ENCODE measurements around the gene IL13RA1. TPM values are rescaled to one million over a fixed set of nuclear protein-coding genes. Genes with fewer than 3 reads are reported as not detected.

IL13RA1 gene
- polyA plus RNA-seq, 2 of the 4 experiments (the other 2 are of a cell fraction), result 51.1 to 86.8 TPM

DNA sequence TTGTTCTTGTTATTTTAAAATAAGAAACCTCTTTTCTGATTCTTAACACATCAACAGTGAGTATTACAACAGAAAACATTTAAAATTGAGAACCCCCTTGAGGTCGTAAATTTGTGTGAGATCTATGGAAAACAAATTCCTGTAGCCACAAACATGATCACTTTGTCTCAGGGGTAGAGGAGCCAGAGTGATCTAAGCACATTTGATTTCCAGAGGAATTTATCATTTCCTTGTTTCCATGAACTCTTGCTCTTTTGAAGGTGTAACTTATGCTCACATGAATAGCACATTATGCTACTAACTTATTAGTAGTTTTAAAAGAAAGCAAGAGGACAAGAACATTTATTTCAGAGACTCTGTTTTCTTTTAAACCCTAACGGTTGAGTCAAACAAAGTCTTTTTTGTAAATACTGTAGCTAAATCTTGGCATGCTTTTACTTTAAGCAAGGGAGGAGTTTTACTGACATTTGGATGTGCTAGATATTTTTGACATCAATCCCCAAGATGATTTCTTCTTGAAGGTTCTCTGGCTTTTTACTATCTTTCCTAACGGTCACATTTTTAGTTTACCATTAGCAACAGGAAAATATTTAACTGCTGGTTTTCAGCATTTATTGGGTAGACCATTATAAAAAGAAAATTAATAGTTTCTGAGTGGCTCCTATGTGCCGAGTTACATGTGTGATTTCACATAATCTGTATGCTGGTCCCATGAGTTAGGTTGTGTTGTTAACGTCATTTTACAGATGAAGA, 68.3 kb downstream of the IL13RA1 start:
- TF ChIP-seq FOSB (CRISPR knock-in tag; IDR thresholded peaks at IDR 0.05), result no peak
- no peak for TF ChIP-seq EHMT2 (IDR thresholded peaks at IDR 0.05; ENCODE audit: low read depth)
- no peak for TF ChIP-seq CBX2 (IDR thresholded peaks at IDR 0.05; ENCODE audit: borderline replicate concordance, low read depth)
- TF ChIP-seq POLR2A (IDR thresholded peaks at IDR 0.05; ENCODE audit: low read length), result no peak
- no peak for TF ChIP-seq MAZ (IDR thresholded peaks at IDR 0.05; ENCODE audit: borderline replicate concordance, low read depth, low read length)
- no peak for TF ChIP-seq RCOR1 (IDR thresholded peaks at IDR 0.05; ENCODE audit: low read depth, low read length)
- TF ChIP-seq PHF8 (IDR thresholded peaks at IDR 0.05; ENCODE audit: borderline replicate concordance, low read depth), result no peak
- TF ChIP-seq, protein P1, sequence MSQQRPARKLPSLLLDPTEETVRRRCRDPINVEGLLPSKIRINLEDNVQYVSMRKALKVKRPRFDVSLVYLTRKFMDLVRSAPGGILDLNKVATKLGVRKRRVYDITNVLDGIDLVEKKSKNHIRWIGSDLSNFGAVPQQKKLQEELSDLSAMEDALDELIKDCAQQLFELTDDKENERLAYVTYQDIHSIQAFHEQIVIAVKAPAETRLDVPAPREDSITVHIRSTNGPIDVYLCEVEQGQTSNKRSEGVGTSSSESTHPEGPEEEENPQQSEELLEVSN (IDR thresholded peaks at IDR 0.05; ENCODE audit: borderline replicate concordance, low read depth), result no peak
- no peak for TF ChIP-seq JUN (IDR thresholded peaks at IDR 0.05)
- TF ChIP-seq KDM5A (IDR thresholded peaks at IDR 0.05), result no peak
- TF ChIP-seq RFX5 (IDR thresholded peaks at IDR 0.05), result no peak
- no peak for TF ChIP-seq ZC3H11A (IDR thresholded peaks at IDR 0.05)
- no peak for TF ChIP-seq SREBF2 (IDR thresholded peaks at IDR 0.05)
- no peak for TF ChIP-seq HOXB13 (CRISPR knock-in tag; IDR thresholded peaks at IDR 0.05; ENCODE audit: low read depth)
- TF ChIP-seq, protein P2, sequence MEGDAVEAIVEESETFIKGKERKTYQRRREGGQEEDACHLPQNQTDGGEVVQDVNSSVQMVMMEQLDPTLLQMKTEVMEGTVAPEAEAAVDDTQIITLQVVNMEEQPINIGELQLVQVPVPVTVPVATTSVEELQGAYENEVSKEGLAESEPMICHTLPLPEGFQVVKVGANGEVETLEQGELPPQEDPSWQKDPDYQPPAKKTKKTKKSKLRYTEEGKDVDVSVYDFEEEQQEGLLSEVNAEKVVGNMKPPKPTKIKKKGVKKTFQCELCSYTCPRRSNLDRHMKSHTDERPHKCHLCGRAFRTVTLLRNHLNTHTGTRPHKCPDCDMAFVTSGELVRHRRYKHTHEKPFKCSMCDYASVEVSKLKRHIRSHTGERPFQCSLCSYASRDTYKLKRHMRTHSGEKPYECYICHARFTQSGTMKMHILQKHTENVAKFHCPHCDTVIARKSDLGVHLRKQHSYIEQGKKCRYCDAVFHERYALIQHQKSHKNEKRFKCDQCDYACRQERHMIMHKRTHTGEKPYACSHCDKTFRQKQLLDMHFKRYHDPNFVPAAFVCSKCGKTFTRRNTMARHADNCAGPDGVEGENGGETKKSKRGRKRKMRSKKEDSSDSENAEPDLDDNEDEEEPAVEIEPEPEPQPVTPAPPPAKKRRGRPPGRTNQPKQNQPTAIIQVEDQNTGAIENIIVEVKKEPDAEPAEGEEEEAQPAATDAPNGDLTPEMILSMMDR (IDR thresholded peaks at IDR 0.05), result no peak
- TF ChIP-seq NPAS2 (CRISPR knock-in tag; IDR thresholded peaks at IDR 0.05; ENCODE audit: borderline replicate concordance), result no peak
- TF ChIP-seq, protein P3, sequence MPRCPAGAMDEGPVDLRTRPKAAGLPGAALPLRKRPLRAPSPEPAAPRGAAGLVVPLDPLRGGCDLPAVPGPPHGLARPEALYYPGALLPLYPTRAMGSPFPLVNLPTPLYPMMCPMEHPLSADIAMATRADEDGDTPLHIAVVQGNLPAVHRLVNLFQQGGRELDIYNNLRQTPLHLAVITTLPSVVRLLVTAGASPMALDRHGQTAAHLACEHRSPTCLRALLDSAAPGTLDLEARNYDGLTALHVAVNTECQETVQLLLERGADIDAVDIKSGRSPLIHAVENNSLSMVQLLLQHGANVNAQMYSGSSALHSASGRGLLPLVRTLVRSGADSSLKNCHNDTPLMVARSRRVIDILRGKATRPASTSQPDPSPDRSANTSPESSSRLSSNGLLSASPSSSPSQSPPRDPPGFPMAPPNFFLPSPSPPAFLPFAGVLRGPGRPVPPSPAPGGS (IDR thresholded peaks at IDR 0.05), result no peak
- TF ChIP-seq ZFP36 (IDR thresholded peaks at IDR 0.05; ENCODE audit: borderline replicate concordance, partially characterized antibody), result no peak
- Histone ChIP-seq H3K27ac (no peak overlapping the region), H3K4me1 (no peaks in the 10 kb centered on the region), H3K4me2 (no peak overlapping the region), H3K4me3 (no peak overlapping the region), H3K9me3 (no peaks in the 10 kb centered on the region)
- 90% methylated on average over 5 of the region's 5 CpGs for WGBS (ENCODE audit: missing lambda C conversion rate)
- no peak for DNase-seq (ENCODE audit: low read depth in 1 of 2, low spot score in 1 of 2)
- no peak for ATAC-seq
- ChIA-PET POLR2A (interaction anchor here (0.7 kb wide), 1 partner anchor 67 kb away, joined by 4 read pairs; no protein-coding TSS in a partner anchor), CTCF (interaction anchor here (0.6 to 3.8 kb wide), 2 partner anchors 12 to 194 kb away, joined by 4 to 17 read pairs; no protein-coding TSS in a partner anchor)
- no peak for FAIRE-seq

DNA sequence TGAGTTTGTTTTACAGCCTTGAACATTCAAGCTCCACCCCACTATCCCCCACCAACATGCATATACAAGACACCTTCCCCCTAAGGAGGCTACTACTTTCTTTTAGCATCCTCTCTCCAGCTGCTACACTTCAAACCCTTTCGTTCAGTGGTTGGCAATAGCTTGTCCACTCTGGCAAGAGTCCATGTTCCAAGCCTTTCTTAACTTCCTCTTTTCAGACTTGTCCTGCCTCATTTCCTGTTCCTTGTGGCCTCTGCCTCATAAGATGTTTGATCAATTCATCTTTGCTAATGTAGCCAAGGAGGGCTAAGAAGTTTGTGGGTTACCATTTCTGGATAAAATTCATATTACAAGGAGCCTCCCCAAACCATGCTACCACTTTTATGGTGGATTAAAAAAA, 75.5 kb downstream of the IL13RA1 start:
- Histone ChIP-seq H3K4me3 (no peak overlapping the region), H3K9me3 (no peaks in the 10 kb centered on the region), H3K4me2 (no peak overlapping the region), H3K27ac (no peak overlapping the region), H3K4me1 (no peaks in the 10 kb centered on the region)
- FAIRE-seq, result no peak
- no peak for DNase-seq (ENCODE audit: low read depth in 1 of 2, low spot score in 1 of 2)
- CTCF ChIA-PET, result interaction anchor here (0.7 to 3.1 kb wide), 3 partner anchors 159 to 176 kb away, joined by 3 to 20 read pairs (median 4); no protein-coding TSS in a partner anchor
- ATAC-seq, result no peak
- 74% methylated on average over 1 of the region's 1 CpG for WGBS (ENCODE audit: missing lambda C conversion rate)
- POLR2A ChIA-PET, result no interaction called here
- no peak for TF ChIP-seq RAD21 (conservative IDR thresholded peaks at IDR 0.05 in 1 of 2, IDR thresholded peaks at IDR 0.05 in 1 of 2)
- no peak for TF ChIP-seq HOXB13 (CRISPR knock-in tag; IDR thresholded peaks at IDR 0.05; ENCODE audit: low read depth)
- TF ChIP-seq FOSB (CRISPR knock-in tag; IDR thresholded peaks at IDR 0.05), result no peak
- TF ChIP-seq HOXB5 (CRISPR knock-in tag; IDR thresholded peaks at IDR 0.05), result no peak
- no peak for TF ChIP-seq NFE2L2 (conservative IDR thresholded peaks at IDR 0.05; ENCODE audit: low read length)
- TF ChIP-seq EHMT2 (IDR thresholded peaks at IDR 0.05; ENCODE audit: low read depth), result no peak
- TF ChIP-seq, protein P3 (IDR thresholded peaks at IDR 0.05), result no peak
- no peak for TF ChIP-seq ZFP36 (IDR thresholded peaks at IDR 0.05; ENCODE audit: borderline replicate concordance, partially characterized antibody)
- TF ChIP-seq, protein P4, sequence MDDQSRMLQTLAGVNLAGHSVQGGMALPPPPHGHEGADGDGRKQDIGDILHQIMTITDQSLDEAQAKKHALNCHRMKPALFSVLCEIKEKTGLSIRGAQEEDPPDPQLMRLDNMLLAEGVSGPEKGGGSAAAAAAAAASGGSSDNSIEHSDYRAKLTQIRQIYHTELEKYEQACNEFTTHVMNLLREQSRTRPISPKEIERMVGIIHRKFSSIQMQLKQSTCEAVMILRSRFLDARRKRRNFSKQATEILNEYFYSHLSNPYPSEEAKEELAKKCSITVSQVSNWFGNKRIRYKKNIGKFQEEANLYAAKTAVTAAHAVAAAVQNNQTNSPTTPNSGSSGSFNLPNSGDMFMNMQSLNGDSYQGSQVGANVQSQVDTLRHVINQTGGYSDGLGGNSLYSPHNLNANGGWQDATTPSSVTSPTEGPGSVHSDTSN (IDR thresholded peaks at IDR 0.05), result no peak
- TF ChIP-seq NR3C1 (IDR thresholded peaks at IDR 0.05), result no peak
- no peak for TF ChIP-seq GATA3 (IDR thresholded peaks at IDR 0.05; ENCODE audit: borderline replicate concordance)
- TF ChIP-seq, protein P5, sequence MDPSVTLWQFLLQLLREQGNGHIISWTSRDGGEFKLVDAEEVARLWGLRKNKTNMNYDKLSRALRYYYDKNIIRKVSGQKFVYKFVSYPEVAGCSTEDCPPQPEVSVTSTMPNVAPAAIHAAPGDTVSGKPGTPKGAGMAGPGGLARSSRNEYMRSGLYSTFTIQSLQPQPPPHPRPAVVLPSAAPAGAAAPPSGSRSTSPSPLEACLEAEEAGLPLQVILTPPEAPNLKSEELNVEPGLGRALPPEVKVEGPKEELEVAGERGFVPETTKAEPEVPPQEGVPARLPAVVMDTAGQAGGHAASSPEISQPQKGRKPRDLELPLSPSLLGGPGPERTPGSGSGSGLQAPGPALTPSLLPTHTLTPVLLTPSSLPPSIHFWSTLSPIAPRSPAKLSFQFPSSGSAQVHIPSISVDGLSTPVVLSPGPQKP (IDR thresholded peaks at IDR 0.05; ENCODE audit: low read depth, low read length), result no peak
- TF ChIP-seq, protein P6, sequence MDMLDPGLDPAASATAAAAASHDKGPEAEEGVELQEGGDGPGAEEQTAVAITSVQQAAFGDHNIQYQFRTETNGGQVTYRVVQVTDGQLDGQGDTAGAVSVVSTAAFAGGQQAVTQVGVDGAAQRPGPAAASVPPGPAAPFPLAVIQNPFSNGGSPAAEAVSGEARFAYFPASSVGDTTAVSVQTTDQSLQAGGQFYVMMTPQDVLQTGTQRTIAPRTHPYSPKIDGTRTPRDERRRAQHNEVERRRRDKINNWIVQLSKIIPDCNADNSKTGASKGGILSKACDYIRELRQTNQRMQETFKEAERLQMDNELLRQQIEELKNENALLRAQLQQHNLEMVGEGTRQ (IDR thresholded peaks at IDR 0.05), result no peak
- TF ChIP-seq KDM5A (IDR thresholded peaks at IDR 0.05), result no peak

Measured in A549 (cell line).